Ovary (tissue), 9 donors: ENCODE results near the gene FBXL4. TPM values are rescaled to one million over a fixed set of nuclear protein-coding genes. Genes with fewer than 3 reads are reported as not detected.

Experiments used
- DNase-seq, 5 donors: peaks; one replicate each; pipeline ENCODE4 v3.0.0-alpha.2; 2019 to 2020
- H3K27ac ChIP-seq, 2 donors: fragments of 200-600 bp; one replicate each; pipeline versions ENCODE4 v1.5.1 to v1.8.0; 2019 to 2022
- H3K27me3 ChIP-seq: fragments of 200-600 bp; one replicate; pipeline ENCODE4 v1.8.0; 2022
- H3K36me3 ChIP-seq: fragments of 200-600 bp; sonication (generic); one replicate; pipeline ENCODE4 v1.5.1; 2019
- H3K4me1 ChIP-seq: one replicate; pipeline ENCODE4 v1.8.1; 2013; ENCODE audit warnings: mild to moderate bottlenecking, moderate library complexity; ENCODE audit not compliant: insufficient read depth
- H3K4me3 ChIP-seq: fragments of 200-600 bp; sonication (generic); one replicate; pipeline ENCODE4 v1.5.1; 2017
- H3K9me3 ChIP-seq, 2 donors: fragments of 200-600 bp in 1 of 2; sonication (generic) in 1 of 2; one replicate each; pipeline versions ENCODE4 v1.5.1 to v1.8.1; 2013 to 2019; ENCODE audit warnings: mild to moderate bottlenecking in 1 of 2, moderate library complexity in 1 of 2
- EP300 ChIP-seq: sonication (generic); formaldehyde crosslinking; IDR thresholded peaks from one replicate; pipeline ENCODE4 v1.6.1; 2017; ENCODE audit warnings: antibody characterized with exemption
- POLR2A ChIP-seq: fragments of 450-650 bp; IDR thresholded peaks from one replicate; pipeline ENCODE4 v1.6.1; 2017; ENCODE audit warnings: antibody characterized with exemption, mild to moderate bottlenecking, moderate library complexity
- WGBS, 3 donors: extraction: QIAGEN DNeasy Blood & Tissue Kit in 1 of 3; methylation state at CpG; one replicate each; pipeline versions ENCODE4 v1.1.5 to v1.1.7; 2013 to 2017; 5-methylcytosine and 5-hydroxymethylcytosine counted together
- intact Hi-C, 4 donors: fragments of 100-400 bp; cut with DNase I; formaldehyde crosslinking; loops; one replicate each; pipeline versions ENCODE4 v1.11.0 to v1.15.1; 2022 to 2023
- polyA plus RNA-seq, 2 donors: library from polyadenylated mRNA; stranded (reverse); fragments of 200-250 nt in 1 of 2; fragments of 350-450 nt in 1 of 2; fragmentation: Illumina TruSeq in 1 of 2; extraction: RNeasy Lipid Tissue Mini Kit (QIAGEN cat#74804) in 1 of 2; gene quantifications; one replicate each; pipeline ENCODE4 v1.2.3, GENCODE V29; 2013 to 2014
- total RNA-seq, 7 donors: library from RNA; depleted of rRNA in 2 of 7; stranded (reverse); fragments of >200 nt in 2 of 7; fragmentation: NEBNext Ultra II Directional in 3 of 7; extraction: Animal tissue kit (Norgen Biotek cat#: 25700) in 3 of 7; gene quantifications; one replicate each; pipeline versions ENCODE4 v1.1.0 to v1.2.4, GENCODE V29; 2016 to 2023
- TF ChIP-seq, protein P1 (sequence below), 3 donors: fragments of 450-650 bp in 2 of 3; fragments of 200-600 bp in 1 of 3; IDR thresholded peaks; one replicate each; pipeline versions ENCODE4 v1.5.1 to v1.8.0; 2016 to 2022; ENCODE audit warnings: antibody characterized with exemption in 3 of 3, mild to moderate bottlenecking in 1 of 3
- donor health status: DM: no; HTN: no; CAD: no; lungs with moderate emphysema.
- donor health status: DM: no; HTN: no; CAD: no.
- donor health status: Bipolar disorder and iron deficiency.
- donor health status: DM: yes; HTN: yes; CAD: no.
- donor health status: DM: no; HTN: no; CAD: no.
- donor health status: DM: yes; HTN: yes; CAD: no.

FBXL4 gene
- total and polyA plus RNA-seq, 9 donors = 7.3 to 29.0 (median 20.2) TPM

- H3K4me1 ChIP-seq = peaks cover 12% of the 10 kb centered on the region
- peaks cover 6% of the 10 kb centered on the region for H3K27me3 ChIP-seq
- H3K36me3 ChIP-seq = no peaks in the 10 kb centered on the region
- TF ChIP-seq EP300 (no peak), POLR2A (no peak)
- TF ChIP-seq, protein P1, sequence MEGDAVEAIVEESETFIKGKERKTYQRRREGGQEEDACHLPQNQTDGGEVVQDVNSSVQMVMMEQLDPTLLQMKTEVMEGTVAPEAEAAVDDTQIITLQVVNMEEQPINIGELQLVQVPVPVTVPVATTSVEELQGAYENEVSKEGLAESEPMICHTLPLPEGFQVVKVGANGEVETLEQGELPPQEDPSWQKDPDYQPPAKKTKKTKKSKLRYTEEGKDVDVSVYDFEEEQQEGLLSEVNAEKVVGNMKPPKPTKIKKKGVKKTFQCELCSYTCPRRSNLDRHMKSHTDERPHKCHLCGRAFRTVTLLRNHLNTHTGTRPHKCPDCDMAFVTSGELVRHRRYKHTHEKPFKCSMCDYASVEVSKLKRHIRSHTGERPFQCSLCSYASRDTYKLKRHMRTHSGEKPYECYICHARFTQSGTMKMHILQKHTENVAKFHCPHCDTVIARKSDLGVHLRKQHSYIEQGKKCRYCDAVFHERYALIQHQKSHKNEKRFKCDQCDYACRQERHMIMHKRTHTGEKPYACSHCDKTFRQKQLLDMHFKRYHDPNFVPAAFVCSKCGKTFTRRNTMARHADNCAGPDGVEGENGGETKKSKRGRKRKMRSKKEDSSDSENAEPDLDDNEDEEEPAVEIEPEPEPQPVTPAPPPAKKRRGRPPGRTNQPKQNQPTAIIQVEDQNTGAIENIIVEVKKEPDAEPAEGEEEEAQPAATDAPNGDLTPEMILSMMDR (IDR thresholded peaks at IDR 0.05) = no peak
- no peak overlapping the region for H3K27ac ChIP-seq
- no peak overlapping the region for H3K4me3 ChIP-seq
- DNase-seq = no peak
- H3K9me3 ChIP-seq = no peaks in the 10 kb centered on the region
- intact Hi-C loops = loop anchor here in 1 of 4 donors (5.0 to 10.0 kb wide), 2 partner anchors 1337 to 1759 kb away; no protein-coding TSS in a partner anchor
- WGBS, 3 donors = 3 to 5% (median 4%) methylated on average over 58 of the region's 58 CpGs
Measured at GRCh38 chr6:98831057-98831958, 116.4 kb downstream of the FBXL4 start.

DNA sequence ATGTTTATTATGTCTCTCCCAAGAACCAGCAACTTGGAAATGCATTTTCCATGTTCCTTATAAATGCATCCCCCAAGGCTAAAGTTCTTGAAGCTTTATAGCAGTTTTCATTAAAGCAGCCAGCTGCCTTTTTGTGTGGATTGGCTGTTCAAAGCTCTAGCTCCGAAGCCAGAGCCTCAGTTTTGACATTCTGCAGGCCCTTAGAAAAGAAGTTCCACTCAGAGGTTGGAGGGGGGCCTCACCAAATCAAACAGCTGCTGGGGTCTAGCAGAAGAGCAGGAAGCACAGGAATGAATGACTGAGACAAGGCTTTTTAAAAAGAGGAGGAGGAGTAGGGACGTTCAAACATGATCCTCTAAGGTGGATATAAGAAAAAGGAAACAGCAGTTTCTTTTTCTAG lies 117.6 kb downstream of the FBXL4 start:
- intact Hi-C loops = loop anchor here in 1 of 4 donors (5.0 to 10.0 kb wide), 2 partner anchors 1335 to 1758 kb away; no protein-coding TSS in a partner anchor
- DNase-seq = no peak
- Histone ChIP-seq H3K36me3 (no peaks in the 10 kb centered on the region), H3K9me3 (no peaks in the 10 kb centered on the region), H3K4me1 (peaks cover 5% of the 10 kb centered on the region), H3K27me3 (peaks cover 6% of the 10 kb centered on the region), H3K4me3 (no peak overlapping the region), H3K27ac (no peak overlapping the region)
- WGBS, 3 donors = 19 to 21% (median 20%) methylated on average over 2 of the region's 2 CpGs
- TF ChIP-seq EP300 (no peak), POLR2A (no peak)
- TF ChIP-seq, protein P1 (IDR thresholded peaks at IDR 0.05) = no peak

DNA sequence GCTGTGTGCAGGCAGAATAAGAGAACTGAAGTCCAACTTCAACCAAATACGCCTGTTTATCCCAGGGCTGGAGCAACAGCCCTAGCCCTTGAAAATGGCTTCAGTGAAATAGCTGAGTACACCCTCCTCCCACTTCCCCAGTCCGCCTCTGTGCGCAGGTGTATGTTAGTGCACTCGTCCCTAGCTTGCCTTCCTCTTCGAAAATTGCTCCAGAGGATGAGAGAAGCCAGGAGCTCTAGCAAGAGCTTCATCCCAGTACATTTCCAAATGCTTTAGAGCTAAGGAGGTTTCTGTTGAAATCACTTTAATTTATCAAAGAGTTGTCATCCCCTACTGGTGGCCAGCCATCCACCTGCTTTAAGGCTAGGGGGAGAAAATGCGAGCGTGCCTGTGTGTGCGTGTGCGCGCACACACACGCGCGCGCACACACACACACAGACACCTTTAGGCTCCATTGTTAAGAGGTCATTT lies 118.8 kb downstream of the FBXL4 start:
- Histone ChIP-seq H3K4me3 (no peak overlapping the region), H3K27ac (no peak overlapping the region), H3K4me1 (peaks cover 3% of the 10 kb centered on the region), H3K27me3 (peaks cover 6% of the 10 kb centered on the region), H3K36me3 (no peaks in the 10 kb centered on the region), H3K9me3 (no peaks in the 10 kb centered on the region)
- no peak for DNase-seq
- intact Hi-C loops = no loop called here
- TF ChIP-seq POLR2A = no peak
- WGBS, 3 donors = 8 to 13% (median 11%) methylated on average over 14 of the region's 14 CpGs

- Histone ChIP-seq H3K9me3 (no peaks in the 10 kb centered on the region), H3K4me1 (peaks cover 3% of the 10 kb centered on the region), H3K27me3 (peaks cover 6% of the 10 kb centered on the region), H3K4me3 (no peak overlapping the region), H3K36me3 (no peaks in the 10 kb centered on the region), H3K27ac (no peak overlapping the region)
- 8 to 10% (median 9%) methylated on average over 12 of the region's 12 CpGs for WGBS, 3 donors
- DNase-seq = no peak
- TF ChIP-seq EP300 (no peak), POLR2A (no peak)
- TF ChIP-seq, protein P1 (IDR thresholded peaks at IDR 0.05) = no peak
- intact Hi-C loops = no loop called here
Measured at GRCh38 chr6:98828211-98828788, 119.4 kb downstream of the FBXL4 start.
